Inflammatory macrophage treated with lipopolysaccharide for 4 hours (primary cell): ENCODE data around the gene PRRG4.
"Not testable (repeated sequence)": the region's sequence is repeated elsewhere in the genome, so short reads cannot be mapped to it uniquely, and the experiment has no call there.

Experiments used
- DNase-seq: peaks from one replicate; pipeline ENCODE4 v3.0.0-alpha.2; 2020

Gene PRRG4

GRCh38 chr11:32831221-32831620 lies 1.5 kb downstream of the PRRG4 start:
- no peak for DNase-seq

DNA sequence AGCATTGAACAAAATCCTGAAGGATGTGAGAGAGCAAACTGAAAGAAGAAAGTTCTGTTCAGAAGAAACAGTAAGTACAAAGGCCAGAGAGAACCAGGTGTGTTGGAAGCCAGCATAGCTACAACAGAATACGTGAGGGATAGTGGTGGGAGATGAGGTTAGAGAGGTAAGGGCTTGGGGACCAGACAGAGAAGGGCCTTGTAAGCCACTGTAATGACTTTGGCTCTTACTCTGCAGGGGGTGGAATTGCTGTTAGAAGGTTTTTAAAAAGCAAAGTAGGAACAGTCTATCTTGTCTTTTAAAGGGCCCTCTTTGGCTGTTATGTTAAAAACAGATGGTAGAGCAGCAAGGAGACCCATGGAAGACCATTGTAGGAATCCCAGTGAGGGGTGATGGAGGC lies 4.2 kb downstream of the PRRG4 start:
- no peak for DNase-seq

DNA sequence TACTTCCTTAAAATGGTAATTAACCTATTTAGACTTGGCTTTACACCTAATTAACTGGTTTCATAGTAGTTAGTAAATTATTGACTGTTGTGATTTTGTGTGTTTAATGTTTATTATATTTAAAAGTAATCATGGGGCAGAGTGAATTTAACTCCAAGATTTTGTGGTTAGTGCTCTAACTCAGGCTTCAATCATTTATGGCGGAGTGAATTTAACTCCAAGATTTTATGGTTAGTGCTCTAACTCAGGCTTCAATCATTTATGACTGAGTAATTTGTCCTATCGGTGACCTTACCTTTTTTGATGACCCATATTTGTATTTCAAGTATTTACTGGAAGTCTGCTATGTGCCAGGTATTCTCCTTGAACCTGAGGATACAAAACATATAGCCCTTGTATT lies 7.2 kb downstream of the PRRG4 start:
- no peak for DNase-seq

DNA sequence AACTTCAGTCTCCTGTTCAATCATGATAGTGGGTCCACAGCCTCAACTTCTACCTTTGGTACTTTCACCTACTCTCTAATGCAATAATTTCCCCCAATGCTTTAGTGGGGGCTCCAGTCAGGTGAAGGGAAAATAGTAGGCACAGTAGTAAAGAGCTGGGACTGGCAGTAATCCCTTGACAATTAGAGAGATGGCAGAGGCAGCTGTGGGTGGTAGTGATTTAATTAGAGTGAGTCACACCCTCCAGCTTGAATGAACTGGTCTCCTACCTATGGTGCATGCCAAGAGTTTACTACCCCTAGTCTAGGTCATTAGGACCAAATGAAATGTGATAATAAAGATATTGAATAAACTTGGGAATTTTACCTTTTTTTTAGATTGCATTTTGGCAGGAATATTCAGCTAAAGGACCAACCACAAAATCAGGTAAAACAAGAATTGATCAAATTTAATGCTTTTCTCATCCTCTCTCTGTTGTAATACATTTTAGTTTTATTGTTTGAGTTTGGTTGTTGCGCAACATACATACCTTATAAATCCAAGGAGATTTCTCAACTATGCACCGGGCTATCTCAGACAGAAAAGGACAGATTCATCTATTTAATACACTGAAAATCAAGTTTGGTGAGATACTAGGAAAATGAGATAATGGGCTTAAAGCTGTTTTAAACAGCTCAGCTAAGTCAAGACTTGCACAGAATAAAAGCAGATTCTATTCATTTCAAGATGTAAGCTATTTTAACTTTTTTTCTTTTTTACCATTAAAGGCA lies 9.0 kb downstream of the PRRG4 start:
- DNase-seq: no peak

- no peak for DNase-seq
Observed at GRCh38 chr11:32839308-32839707, 9.6 kb downstream of the PRRG4 start.

GRCh38 chr11:32840587-32840986 lies 10.9 kb downstream of the PRRG4 start:
- no peak for DNase-seq

DNA sequence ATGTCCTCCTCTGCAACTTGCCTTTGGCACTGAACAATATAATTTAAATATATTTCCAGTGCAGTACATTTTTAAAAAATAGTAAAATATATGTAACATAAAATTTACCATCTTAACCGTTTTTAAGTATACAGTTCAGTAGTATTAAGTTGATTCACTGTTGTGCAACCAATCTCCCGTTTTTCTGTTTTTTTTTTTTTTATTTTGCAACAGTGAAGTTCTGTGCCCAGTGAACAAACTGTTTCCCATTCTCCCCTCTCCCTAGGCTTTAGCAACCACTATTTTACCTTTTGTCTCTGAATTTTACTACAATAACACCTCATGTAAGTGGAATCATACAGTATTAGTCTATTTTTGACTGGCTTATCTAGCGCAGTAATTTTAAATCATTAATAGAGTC lies 13.8 kb downstream of the PRRG4 start:
- no peak for DNase-seq

DNA sequence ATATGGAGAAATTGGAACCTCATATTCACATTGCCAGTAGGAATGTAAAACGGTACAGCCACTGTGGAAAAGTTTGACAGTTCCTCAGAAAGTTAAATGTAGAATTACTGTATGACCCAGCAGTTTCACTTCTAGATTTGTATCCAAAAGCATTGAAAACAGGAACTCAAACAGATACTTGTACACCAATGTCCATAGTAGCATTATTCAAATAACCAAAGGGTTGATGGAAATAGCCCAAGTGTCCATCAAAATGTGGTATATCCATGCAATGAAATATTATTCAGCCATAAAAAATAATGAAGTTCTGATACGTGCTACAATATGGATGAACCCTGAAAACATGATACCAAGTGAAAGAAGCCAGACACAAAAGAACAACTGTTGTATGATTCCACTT lies 17.8 kb downstream of the PRRG4 start:
- peak; percentile 80 for DNase-seq

- peak; percentile 56 for DNase-seq
Observed at GRCh38 chr11:32849761-32850160, 20.0 kb downstream of the PRRG4 start.

DNA sequence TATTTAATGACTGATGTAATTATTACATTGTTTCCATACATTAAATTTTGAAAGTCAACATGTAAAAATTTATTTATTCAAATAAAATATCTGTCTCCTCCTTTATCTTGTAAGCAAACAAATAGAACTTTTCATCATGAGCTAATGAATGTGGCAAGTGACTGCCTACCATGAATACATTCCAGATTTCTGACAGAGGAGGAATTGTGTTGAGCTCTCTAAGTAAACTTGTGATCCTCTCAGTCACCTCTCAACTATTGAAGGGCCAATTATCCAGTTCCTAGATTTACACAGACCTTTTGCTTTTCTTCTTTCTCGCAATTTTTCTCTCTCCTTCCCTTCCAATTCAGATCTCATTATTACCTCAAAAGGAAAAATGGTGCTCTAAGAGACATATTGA lies 21.5 kb downstream of the PRRG4 start:
- no peak for DNase-seq

DNA sequence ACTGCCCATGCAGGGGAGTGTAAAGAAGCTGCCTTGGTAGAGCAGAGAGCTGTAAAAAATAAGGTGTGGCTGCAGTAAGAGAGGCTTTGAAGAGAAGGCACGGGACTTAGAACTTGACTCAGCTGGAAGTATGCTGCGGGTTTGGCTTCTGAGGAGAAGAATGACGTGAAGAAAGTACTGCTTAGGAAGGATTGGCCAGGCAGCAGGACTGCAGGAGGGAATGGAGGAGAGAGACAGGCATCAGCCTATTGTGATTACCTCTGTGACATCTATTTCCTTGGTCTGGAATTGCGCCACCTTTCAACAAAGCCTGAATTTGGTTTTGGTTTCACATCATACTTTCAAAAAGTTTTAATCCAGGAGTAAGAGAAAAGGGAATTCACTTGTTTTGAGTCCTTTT lies 22.5 kb downstream of the PRRG4 start:
- DNase-seq: peak; percentile 71

- DNase-seq: no peak
Observed at GRCh38 chr11:32855601-32856000, 25.9 kb downstream of the PRRG4 start.

DNA sequence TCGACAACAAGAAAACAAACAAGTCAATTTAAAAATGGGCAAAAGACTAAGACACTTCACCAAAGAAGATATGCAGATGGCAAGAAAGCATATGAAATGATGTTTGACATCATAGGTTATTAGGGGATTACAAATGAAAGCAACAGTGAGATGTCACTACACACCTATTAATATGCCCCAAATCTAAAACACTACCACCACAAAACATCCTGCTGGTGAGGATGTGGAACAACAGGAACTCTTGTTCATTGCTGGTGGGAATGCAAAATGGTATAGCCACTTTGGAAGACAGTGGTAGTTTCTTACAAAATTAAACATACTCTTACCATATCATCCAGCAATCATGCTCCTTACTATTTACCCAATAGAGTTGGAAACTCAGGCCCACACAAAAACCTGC lies 29.0 kb downstream of the PRRG4 start:
- no peak for DNase-seq

DNA sequence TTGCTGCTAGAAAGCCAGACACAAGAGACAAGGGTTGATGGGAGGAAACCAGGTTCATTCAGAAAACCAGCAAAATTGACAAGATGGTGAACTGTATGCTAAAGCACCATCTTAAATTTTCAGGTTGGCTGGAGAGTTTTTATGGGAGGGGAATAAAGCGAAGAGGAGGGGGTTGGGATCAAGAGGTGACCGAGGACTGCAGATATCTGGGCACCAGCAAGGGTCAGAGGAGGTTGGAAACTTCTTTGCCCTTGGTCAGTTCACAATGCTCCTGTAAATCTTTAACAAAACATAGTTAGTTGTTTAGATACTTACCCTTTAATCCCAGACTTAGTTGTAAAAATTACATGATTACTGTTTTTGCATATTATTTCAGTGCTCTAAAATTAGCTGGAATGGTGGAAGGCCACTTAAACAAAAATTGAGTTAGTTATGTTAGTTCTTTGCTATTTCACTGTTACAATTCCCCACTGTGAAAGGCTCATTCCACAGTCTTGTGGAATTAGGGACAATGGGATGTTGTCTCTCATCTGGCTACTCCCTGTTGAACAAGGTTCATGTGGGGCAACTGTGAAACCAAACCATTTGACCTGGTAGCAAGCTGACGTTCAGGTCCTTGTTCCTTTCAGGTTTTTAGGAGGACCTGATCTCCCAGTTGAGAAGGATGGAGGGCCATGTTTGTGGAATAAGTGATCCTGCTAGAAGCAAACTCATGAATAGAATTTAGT lies 32.3 kb downstream of the PRRG4 start:
- DNase-seq: no peak

- no peak for DNase-seq
Observed at GRCh38 chr11:32864555-32864954, 34.8 kb downstream of the PRRG4 start.

GRCh38 chr11:32868752-32869151 lies 39.0 kb downstream of the PRRG4 start:
- not testable (repeated sequence) for DNase-seq

DNA sequence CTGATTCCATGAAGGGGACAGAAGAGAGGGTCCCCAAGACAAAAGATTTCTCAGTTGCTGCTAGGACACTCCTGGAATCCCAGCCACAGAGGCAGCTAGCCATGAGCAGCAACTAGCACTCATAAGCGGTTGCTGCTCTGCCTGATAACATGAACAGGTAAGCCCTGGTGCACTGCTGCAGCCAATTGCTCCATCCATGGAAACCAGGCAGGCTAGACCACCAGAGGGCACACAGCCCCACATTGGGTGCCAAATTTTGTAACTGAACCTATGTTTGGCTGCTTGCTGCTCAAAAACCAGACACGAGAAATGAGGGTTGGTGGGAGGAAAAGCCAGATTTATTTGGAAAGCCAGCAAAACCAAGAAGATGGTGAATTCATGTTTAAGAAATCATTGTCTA lies 40.9 kb downstream of the PRRG4 start:
- no peak for DNase-seq

GRCh38 chr11:32874132-32874531 lies 44.4 kb downstream of the PRRG4 start:
- DNase-seq: no peak

DNA sequence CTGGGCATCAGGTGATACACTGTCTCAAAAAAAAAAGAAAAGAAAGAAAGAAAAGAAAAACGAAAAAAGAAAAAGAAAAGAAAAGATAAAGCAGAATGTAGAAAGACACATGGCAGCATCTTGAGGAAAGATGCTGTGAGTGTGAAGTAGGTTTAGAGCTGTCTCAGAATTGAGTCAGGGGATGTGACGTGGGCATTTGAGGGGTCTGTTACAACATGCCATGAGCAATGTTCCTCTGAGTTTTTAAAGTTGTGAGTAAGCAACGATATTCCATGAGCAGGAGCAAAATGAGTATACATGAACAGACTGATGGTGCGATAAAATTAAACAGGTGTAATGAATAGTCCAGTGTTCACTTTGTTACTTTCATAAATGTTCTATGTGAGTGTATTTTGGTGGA lies 51.6 kb downstream of the PRRG4 start:
- no peak for DNase-seq

DNA sequence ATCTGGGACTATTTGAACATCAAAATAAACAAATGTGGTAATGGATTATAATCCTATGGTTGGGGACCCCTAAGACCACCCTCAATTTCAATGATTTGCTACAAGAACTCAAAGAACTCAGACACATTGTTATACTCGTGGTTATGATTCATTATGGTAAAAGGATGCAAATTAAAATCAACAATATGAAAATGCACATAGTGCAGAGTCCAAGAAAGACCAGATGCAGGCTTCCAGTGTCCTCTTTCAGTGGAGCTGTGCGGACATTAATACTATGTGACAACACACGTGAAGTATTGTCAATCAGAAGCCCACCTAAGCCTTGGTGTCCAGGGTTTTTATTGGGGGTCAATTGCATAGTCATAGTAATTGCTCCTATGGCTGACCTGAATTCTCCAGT lies 53.7 kb downstream of the PRRG4 start:
- DNase-seq: no peak

GRCh38 chr11:32884023-32884422 lies 54.3 kb downstream of the PRRG4 start:
- DNase-seq: no peak

GRCh38 chr11:32884770-32885384 lies 55.1 kb downstream of the PRRG4 start:
- DNase-seq: peak; percentile 44

GRCh38 chr11:32885556-32885955 lies 55.8 kb downstream of the PRRG4 start:
- no peak for DNase-seq

GRCh38 chr11:32886180-32886579 lies 56.5 kb downstream of the PRRG4 start:
- no peak for DNase-seq
